ENCODE data around the gene ABHD11.
"Not testable (repeated sequence)": the region's sequence is repeated elsewhere in the genome, so short reads cannot be mapped to it uniquely, and the experiment has no call there.

Gene ABHD11

DNA sequence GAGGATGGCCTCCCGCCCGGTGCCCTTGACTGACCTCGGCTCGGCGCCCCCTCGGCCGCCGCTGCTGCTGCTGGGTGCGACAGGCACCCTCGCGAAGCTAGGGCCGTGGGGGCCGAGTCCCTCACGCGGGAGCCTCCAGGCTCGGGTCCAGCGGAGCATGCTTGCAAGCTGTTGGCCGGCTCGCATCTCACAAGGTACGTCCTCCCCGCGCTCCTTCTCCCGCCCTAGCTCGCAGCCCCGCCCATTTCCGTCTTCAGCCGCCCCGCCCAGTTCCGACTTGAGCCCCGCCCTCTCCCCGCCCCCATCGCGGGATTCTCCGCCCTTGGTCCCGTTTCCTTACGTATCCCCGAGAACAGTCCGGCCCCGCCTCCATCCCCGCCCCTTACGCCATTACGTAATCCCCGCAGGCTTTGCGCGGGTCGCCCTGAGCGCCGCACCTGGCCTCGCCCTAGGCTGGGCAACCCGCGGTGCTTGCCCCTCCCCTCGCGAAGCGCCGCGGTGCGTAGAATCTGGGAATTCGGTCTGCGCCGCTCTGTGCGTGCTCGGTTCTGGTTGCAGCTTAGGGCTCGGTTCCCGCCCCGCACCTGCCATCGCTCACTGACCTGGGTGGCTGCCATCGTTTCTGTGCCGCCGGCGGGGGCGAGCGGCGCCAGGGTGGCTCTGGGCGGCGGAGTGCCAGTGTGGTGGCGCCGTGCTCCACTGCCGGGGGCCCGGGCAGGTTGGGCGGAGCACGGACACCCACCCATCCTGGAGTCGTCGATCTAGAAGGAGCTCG, at the start of gene ABHD11:
Gene ABHD11 (minus strand): TSS at position 191 of the 775 bp plus-strand sequence. CDS start 32 bp downstream, at position 159.
- DNase-seq = peak; percentile 100

GRCh38 chr7:73787786-73788048, 49.1 kb upstream of the ABHD11 start:
- not testable (repeated sequence) for DNase-seq

DNA sequence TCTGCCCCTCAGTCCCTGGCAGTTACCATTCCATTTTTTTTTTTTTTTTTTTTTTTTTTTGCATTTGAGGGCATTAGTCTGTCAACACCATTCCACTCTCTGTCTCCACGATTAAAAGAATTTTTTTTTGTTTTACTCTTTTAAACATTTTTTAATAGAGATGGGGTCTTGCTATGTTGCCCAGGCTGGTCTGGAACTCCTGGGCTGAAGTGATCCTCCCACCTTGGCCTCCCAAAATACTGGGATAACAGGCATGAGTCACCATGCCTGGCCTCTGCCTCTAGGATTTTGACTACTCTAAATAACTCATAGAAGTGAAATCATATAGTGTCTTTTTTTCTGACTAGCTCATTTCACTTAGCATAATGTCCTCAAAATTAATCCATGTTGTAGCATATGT, 48.0 kb upstream of the ABHD11 start:
- no peak for DNase-seq

GRCh38 chr7:73779517-73779916, 40.9 kb upstream of the ABHD11 start:
- no peak for DNase-seq

DNA sequence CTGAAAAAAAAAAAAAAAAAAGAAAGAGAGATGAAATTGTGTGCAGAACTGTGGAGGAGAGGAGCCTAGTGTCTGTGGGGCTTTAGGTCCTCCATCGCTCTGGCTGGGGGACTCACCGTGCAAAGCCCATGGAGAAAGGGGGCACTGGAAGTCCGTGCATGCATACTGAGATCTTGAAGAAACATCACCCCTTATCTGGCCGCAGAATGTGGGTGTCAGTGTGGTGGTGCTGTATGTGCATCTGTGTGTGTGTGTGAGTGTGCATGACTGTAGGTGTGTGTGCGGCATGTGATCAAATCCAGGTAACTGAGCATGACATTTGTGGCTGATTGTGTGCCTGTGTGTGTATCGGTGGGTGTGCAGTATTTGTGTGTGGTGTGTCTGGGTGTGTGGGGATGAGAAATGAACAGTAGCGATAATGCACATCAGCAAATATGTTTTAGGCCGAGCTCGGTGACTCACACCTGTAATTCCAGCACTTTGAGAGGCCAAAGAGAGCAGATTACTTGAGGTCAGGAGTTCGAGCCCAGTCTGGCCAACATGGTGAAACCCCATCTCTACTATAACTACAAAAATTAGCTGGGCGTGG, 40.3 kb upstream of the ABHD11 start:
- DNase-seq = no peak

GRCh38 chr7:73774923-73775322, 36.3 kb upstream of the ABHD11 start:
- no peak for DNase-seq

GRCh38 chr7:73773700-73774517, 35.3 kb upstream of the ABHD11 start:
- DNase-seq = no peak

DNA sequence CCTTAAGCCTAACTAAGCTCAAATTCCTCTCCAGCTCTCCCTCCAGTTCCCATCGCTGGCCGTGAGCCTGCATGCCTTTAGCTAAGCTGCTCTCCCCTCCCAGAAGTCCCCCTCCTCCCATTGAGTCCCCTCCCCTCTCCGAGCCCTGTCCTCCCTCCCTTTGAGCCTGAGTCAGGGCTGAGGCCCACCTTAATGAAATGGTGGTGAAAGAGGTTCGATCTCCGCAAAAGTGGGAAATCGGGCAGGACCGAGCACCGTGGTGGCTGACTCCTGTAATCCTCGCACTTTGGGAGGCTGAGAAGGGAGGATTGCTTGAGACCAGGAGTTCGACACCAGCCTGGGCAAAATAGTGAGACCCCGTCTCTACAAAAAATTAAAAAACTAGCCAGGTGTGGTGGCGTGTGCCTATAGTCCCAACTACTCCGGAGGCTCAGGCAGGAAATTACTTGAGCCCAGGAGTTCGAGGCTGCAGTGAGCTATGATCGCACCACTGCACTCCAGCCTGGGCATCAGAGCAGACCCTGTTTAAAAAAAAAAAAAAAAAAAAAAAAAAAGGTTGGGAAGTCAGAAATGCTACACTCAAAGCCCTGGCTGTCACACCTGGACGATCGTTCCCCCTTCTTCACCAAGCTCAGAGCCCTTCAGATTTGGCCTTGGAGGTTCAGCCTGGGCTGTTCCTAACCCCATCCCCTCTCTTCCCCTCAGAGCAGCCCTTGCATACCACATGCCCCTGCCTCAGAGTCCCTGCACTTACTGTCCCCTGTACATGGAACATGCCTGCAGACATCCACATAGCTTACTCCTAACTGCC, 32.5 kb upstream of the ABHD11 start:
- no peak for DNase-seq

GRCh38 chr7:73770002-73770859, 31.6 kb upstream of the ABHD11 start, which contains the start of gene CLDN3:
TSS of gene CLDN3 (minus strand) at chr7:73770270. CDS start at chr7:73770049, 221 bp downstream.
- peak; percentile 9 for DNase-seq

DNA sequence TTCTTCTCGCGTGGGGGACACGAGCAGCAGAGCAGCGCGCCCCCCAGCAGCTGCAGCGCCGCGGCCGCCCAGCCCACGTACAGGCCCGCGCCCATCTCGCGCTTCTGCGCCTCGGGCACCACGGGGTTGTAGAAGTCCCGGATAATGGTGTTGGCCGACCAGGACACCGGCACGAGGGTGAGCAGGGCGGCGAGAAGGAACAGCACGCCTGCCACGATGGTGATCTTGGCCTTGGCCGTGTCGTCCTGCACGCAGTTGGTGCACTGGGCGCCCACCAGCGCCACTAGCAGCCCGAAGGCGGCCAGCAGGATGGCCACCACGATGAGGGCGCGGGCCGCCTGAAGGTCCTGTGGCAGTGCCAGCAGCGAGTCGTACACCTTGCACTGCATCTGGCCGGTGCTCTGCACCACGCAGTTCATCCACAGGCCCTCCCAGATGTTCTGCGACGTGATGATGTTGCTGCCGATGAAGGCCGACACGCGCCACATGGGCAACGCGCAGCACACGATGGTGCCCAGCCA, 30.9 kb upstream of the ABHD11 start:
- DNase-seq = no peak

- no peak for DNase-seq
Observed at GRCh38 chr7:73768641-73769480, 30.3 kb upstream of the ABHD11 start.

DNA sequence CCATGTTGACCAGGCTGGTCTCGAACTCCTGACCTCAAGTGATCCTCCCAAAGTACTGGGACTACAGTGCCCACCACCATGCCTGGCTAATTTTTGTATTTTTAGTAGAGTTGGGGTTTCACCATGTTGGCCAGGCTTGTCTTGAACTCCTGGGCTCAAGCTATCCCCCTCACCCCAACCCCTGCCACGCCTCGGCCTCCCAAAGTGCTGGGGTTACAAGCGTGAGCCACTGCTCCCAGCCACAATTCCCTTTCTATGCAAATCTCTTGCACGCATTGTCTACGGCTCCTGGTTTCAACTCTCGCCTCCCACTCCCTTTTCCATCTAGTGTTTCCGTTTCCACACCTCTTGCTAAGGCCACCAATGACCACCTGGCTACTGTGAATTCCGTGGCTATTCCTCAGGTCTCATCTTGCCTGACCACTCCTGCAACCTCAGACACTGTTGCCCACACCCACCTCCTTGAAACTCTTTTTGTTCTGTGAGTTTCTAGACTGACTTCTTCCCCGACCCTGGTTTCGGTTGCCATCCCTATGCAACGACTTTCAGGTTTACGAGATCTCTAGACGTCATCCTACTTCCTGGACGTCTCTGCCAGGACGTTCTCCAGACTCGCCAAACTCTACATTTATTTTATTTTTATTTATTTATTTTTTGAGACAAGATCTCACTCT, 28.1 kb upstream of the ABHD11 start:
- DNase-seq = no peak

DNA sequence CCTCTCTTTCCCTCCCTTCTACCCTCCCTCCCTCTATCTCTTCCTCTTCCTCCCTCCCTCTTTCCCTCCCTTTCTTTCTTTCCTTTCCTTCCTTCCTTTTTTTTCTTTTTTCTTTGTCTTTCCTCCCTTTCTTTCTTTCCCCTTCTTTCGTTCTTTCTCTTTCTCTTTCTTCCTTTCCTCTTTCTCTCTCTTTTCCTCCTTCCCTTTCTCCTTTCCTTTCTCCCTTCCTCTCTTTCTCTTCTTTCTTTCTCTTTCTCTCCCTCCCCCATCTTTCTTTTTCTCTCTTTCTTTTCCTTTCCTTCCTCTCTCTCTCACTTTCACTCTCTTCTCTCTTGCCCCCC, 24.0 kb upstream of the ABHD11 start:
- no peak for DNase-seq

DNA sequence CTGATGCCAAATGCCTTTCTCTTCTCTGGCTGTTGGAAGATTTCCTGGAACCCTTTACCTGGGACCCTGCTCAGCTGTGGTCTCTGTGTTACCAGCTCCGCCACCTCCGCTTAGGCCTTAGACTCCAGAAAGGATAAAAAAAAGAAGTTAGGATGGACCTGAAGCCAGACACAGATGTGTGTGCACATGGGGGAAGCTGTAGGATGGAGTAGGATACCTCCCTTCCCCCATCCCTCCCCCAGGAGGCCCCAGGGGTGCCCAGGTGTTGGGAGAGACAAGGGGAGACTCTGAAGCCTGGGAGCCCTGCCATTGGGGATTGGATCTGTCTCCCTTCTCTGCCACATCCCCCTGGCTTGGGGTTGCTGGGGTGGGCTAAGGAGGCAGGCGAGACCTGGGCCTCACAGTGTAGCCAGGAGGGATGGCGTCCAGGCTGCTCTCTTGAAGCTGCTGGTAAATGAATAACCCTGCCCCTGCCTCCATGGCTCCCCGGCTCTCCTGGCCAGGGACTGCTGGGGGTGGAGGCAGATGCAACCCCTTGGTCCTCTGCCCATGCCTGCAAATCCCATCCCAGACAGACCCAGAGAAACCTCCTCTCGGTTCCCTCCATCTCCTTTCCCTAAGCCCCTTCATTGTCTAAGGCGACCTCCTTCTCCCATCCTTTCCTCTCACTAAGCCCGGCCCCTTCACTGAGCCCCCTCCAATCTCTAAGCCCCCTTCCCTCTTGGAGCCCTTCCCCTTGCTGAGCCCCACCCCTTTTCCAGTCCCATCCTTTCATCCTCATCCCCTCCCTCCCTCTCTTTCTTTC, 23.5 kb upstream of the ABHD11 start:
- DNase-seq = no peak

DNA sequence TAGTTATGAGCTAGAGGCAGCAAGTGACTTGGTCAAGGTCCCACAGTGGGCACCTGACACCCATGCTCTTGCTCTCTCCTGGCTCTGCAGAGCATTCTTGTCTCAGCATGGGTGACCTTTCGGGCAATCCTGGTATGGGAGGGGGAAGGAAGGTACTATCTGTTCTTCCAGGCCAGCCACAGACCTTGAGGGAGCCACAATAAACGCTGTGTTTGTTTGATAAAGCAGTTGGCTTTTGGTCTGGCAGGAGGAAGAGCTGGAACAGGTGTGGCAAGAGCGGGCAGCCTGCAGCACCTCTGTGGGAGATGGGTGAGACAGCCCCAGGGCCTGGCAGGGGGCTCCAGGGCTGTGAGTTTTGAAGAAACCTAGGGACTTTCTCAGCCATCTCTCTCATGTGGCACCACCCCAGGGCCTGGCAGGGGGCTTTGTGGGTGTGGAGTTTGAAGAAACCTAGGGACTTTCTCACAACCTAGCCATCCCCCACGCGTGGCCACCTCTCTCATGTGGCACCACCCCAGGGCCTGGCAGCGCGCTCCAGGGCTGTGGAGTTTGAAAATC, 20.1 kb upstream of the ABHD11 start:
- no peak for DNase-seq

DNA sequence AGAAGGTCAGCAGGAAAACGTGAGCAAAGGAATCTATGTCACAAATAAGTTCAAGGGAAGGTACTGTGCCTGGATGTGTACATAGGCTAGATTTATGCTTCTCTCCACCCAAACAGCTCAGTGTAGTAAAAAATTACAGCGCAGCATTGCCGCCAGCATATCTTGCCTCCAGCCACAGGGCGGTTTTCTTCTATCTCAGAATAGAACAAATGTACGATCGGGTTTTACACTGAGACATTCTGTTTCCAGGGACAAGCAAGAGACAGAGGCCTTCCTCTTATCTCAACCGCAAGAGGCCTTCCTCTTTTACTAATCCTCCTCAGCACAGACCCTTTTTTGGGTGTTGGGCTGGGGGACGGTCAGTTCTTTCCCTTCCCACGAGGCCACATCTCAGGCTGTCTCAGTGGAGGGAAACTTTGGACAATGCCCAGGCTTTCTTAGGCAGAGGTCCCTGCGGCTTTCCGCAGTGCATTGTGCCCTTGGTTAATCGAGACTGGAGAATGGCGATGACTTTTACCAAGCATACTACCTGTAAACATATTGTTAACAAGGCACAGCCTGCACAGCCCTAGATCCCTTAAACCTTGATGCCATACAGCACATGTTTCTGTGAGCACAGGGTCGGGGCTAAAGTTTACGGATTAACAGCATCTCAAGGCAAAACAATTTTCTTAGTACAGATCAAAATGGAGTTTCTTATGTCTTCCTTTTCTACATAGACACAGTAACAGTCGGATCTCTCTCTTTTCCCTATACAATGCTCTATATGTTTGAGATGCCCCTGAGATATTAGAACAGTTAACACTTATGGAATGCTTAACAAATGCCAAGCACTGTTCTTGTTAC, 11.6 kb upstream of the ABHD11 start:
- DNase-seq = no peak

- no peak for DNase-seq
Observed at GRCh38 chr7:73746378-73746777, 7.8 kb upstream of the ABHD11 start.
